COLO668 (cell line): ENCODE data around the gene DPCD.
A peak's percentile ranks its signal among the peaks of the same experiment; 100 is the strongest.
"Not testable (repeated sequence)": the region's sequence is repeated elsewhere in the genome, so short reads cannot be mapped to it uniquely, and the experiment has no call there.

Experiments
- DNase-seq: peaks from one replicate; lab custom pipeline; 2025; ENCODE audit not compliant: unreplicated experiment; lab: John Stamatoyannopoulos, UW

The DPCD gene

GRCh38 chr10:101580486-101581399 is 7.4 kb upstream of the DPCD start:
- no peak for DNase-seq

- DNase-seq = no peak
Observed at GRCh38 chr10:101585841-101586240, 2.3 kb upstream of the DPCD start.

GRCh38 chr10:101588879-101589278 is 758 bp downstream of the DPCD start:
- no peak for DNase-seq

GRCh38 chr10:101593331-101593730 is 5.2 kb downstream of the DPCD start:
- not testable (repeated sequence) for DNase-seq

- DNase-seq = peak; percentile 36
Observed at GRCh38 chr10:101595591-101596433, 7.7 kb downstream of the DPCD start.

GRCh38 chr10:101597091-101597900 is 9.2 kb downstream of the DPCD start:
- no peak for DNase-seq

GRCh38 chr10:101601541-101601940 is 13.4 kb downstream of the DPCD start:
- peak; percentile 77 for DNase-seq

- DNase-seq = peak; percentile 58
Observed at GRCh38 chr10:101602761-101603398, 14.8 kb downstream of the DPCD start.

GRCh38 chr10:101607124-101607523 is 19.0 kb downstream of the DPCD start:
- DNase-seq = no peak

GRCh38 chr10:101609481-101609880 is 21.4 kb downstream of the DPCD start:
- DNase-seq = no peak

- DNase-seq = no peak
Observed at GRCh38 chr10:101611096-101611905, 23.2 kb downstream of the DPCD start.

GRCh38 chr10:101612086-101612485 is 24.0 kb downstream of the DPCD start:
- no peak for DNase-seq

- no peak for DNase-seq
Observed at GRCh38 chr10:101612872-101613271, 24.8 kb downstream of the DPCD start.

GRCh38 chr10:101613646-101614045 is 25.5 kb downstream of the DPCD start:
- no peak for DNase-seq

GRCh38 chr10:101614663-101615524 is 26.8 kb downstream of the DPCD start:
- no peak for DNase-seq

- no peak for DNase-seq
Observed at GRCh38 chr10:101615525-101616116, 27.5 kb downstream of the DPCD start.

- no peak for DNase-seq
Observed at GRCh38 chr10:101616415-101617101, 28.4 kb downstream of the DPCD start.
